BLaER1 treated with 17β-estradiol and CSF1 and Interleukin-3, amounts not matched to agents 10 nM and 100 nM (cell line): ENCODE data around the gene MCL1.

ENCODE experiments used
- H3K27ac ChIP-seq, 11 experiments: shearing (Covaris generic); formaldehyde crosslinking; 2 replicates each; pipeline ENCODE4 v1.8.1; 2022
- H3K27me3 ChIP-seq, 11 experiments: shearing (Covaris generic); formaldehyde crosslinking; 2 replicates each; pipeline ENCODE4 v1.8.1; 2022
- H3K36me3 ChIP-seq, 11 experiments: shearing (Covaris generic); formaldehyde crosslinking; 2 replicates each; pipeline ENCODE4 v1.8.1; 2022
- H3K4me1 ChIP-seq, 10 experiments: shearing (Covaris generic); formaldehyde crosslinking; 2 replicates each; pipeline ENCODE4 v1.8.1; 2022
- H3K4me2 ChIP-seq, 11 experiments: shearing (Covaris generic); formaldehyde crosslinking; 2 replicates each; pipeline ENCODE4 v1.8.1; 2022
- H3K4me3 ChIP-seq, 10 experiments: shearing (Covaris generic); formaldehyde crosslinking; 2 replicates each; pipeline ENCODE4 v1.8.1; 2022
- H3K9ac ChIP-seq, 11 experiments: shearing (Covaris generic); formaldehyde crosslinking; 2 replicates each; pipeline ENCODE4 v1.8.1; 2022
- H3K9me3 ChIP-seq, 11 experiments: shearing (Covaris generic); formaldehyde crosslinking; replicated peaks in 1 of 11; 2 replicates each; pipeline ENCODE4 v1.8.1; 2022
- H4K20me1 ChIP-seq, 11 experiments: shearing (Covaris generic); formaldehyde crosslinking; 2 replicates each; pipeline ENCODE4 v1.8.1; 2022
- Cebpa-rat ChIP-seq, 11 experiments: shearing (Covaris generic); IDR thresholded peaks; 2 replicates each; pipeline ENCODE4 v1.8.1; 2022

The MCL1 gene

DNA sequence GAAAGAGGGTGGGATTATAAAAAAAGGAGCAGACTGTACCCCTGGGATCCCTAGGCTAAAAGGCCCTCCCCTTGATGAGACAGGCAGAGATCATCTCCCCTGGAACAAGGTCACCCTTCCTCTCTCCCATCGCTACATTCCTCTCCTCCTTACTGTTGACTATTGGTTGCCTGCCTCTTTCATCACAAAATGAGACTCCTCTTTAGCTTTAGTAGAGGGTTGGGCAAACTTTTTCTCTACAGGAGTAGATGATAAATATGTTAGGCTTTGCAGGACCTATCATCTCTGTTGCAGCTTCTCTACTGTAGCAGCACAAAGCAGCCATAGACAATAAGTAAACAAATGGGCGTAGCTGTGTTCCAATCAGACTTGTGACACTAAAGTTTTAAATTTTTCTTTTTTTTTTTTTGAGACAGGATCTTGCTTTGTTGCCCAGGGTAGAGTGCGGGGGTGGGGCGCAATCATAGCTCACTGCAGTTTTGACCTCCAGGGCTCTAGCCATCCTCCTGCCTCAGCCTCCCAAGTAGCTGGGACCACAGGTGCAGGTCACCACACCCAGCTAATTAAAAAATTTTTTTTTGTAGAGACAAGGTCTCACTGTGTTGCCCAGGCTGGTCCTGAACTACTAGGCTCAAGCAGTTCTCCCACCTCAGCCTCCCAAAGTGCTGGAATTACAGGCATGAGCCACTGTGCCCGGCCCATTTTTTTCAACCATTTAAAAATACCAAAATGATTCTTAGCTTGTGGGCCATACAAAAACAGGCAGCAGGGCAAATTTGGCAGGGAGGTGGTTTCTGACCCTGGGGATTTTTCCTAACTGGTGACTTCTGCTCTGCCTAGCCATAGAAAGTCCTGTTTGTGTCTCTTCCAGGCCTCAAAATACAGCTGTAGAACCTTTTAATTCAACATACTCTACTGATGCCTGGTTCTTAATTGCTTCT lies 15.1 kb downstream of the MCL1 start:
- peaks cover 0 to 11% (median 4%) of the 10 kb centered on the region in 11 experiments; a peak in 10 of 22 replicates for H3K36me3 ChIP-seq
- no peaks in the 10 kb centered on the region for H3K27me3 ChIP-seq
- H3K9ac ChIP-seq, result peak overlapping the region; percentile 80 to 95 (median 86)
- peak overlapping the region; percentile 82 to 100 (median 91) for H3K27ac ChIP-seq
- H3K4me3 ChIP-seq, result peak overlapping the region in 6 of 10 experiments; percentile 24 to 63 (median 32); a peak in 6 of 20 replicates
- H3K4me1 ChIP-seq, result peaks cover 88 to 100% (median 95%) of the 10 kb centered on the region in 10 experiments
- peak overlapping the region; percentile 92 to 100 (median 99) for H3K4me2 ChIP-seq
- no peaks in the 10 kb centered on the region for H3K9me3 ChIP-seq
- TF ChIP-seq Cebpa-rat (IDR thresholded peaks at IDR 0.05), result no peak
- H4K20me1 ChIP-seq, result peaks cover 16 to 99% (median 43%) of the 10 kb centered on the region in 11 experiments; a peak in 21 of 22 replicates

DNA sequence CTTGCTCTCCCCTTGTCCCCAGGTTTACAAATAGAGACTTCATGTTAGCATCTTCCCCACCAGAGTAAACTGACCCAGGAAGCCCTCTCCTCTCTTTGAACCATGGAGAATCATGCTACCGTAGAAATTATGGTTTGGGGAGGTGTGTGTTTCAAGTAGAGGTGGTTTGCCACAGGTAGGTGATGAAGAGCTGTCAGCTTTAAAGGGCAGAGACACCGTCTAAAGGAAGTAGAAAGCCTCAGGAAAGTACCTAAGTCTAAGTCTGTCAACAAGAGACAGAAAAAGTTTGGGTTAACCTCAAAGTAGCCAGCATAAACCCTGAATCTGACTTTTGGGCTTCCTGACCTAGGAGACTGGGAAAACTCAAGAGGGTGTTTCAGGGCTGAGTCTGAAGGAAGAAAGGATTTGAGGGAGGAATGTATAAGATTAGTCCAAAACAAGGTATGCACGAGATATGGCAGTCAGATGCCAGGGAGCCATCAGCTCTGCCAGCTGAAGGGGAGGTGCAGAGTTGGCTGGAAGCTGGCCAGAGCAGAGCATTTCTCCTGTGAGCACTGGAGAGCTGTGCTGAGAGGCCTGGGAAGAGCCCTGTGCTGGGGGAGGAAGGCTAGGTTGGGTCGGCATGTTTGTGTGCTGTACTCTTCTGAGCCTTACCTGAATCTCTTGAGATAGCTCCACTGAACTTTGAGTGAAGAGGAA lies 15.9 kb downstream of the MCL1 start:
- Histone ChIP-seq H3K27ac (peak overlapping the region; percentile 82 to 100 (median 91)), H3K27me3 (no peaks in the 10 kb centered on the region), H3K9me3 (no peaks in the 10 kb centered on the region), H3K9ac (peak overlapping the region; percentile 80 to 95 (median 86)), H3K4me2 (peak overlapping the region; percentile 92 to 100 (median 99)), H4K20me1 (peaks cover 9 to 99% (median 43%) of the 10 kb centered on the region in 11 experiments; a peak in 21 of 22 replicates), H3K4me3 (peak overlapping the region; percentile 44 to 73 (median 62); a peak in 11 of 20 replicates), H3K4me1 (peaks cover 88 to 97% (median 94%) of the 10 kb centered on the region in 10 experiments), H3K36me3 (peaks cover 0 to 19% (median 7%) of the 10 kb centered on the region in 11 experiments; a peak in 11 of 22 replicates)
- no peak for TF ChIP-seq Cebpa-rat (IDR thresholded peaks at IDR 0.05)

DNA sequence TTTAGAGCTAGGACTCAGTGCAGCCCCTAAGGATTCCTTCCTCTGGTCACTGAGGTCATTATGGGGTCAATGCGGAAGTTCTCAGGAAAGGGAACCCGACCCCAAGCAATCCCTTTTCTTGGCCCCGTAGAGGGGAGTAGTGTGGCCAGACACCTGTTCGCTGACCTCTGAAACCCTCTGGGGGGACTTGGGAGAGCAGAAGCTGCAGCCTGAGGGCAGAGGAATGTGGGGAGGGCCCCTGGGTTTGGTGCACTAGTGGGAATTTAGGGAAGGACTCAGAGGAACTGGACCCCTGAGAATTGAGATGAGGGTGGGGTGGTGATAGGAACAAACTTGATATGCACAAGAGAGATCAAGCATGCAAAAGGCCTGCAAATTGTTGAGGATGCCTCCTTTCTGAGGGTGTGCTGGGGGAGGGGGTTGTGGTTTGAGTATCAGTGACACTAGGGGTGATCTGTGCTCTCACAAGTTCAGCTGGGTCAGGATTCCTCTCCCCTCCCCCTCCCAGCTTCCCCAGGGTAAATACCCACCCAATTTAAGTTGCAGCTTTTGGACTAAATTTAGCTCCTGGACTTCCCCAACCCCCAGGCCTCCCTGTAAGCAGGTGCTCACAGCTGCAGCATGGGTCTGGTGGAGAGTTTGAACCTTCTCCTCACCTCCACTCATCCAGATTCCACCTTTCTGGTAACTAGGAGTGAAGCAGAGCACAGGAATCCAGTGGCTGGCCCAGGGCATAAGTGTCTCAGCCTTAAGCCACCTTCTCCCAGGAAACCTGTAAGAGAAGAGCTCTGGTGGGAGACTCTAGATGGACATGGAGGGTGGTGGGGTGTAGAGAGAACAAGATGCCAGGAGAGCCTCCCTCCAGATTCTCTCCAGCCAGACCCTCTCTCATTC lies 16.7 kb downstream of the MCL1 start:
- peaks cover 0 to 27% (median 7%) of the 10 kb centered on the region in 11 experiments; a peak in 12 of 22 replicates for H3K36me3 ChIP-seq
- peak overlapping the region; percentile 92 to 100 (median 99) for H3K4me2 ChIP-seq
- peaks cover 84 to 95% (median 88%) of the 10 kb centered on the region in 10 experiments for H3K4me1 ChIP-seq
- no peak for TF ChIP-seq Cebpa-rat (IDR thresholded peaks at IDR 0.05)
- H3K9ac ChIP-seq, result peak overlapping the region; percentile 80 to 95 (median 86)
- H3K27me3 ChIP-seq, result no peaks in the 10 kb centered on the region
- H3K4me3 ChIP-seq, result peak overlapping the region; percentile 44 to 73 (median 62)
- peak overlapping the region; percentile 82 to 100 (median 91) for H3K27ac ChIP-seq
- peaks cover 3 to 99% (median 43%) of the 10 kb centered on the region in 11 experiments; a peak in 19 of 22 replicates for H4K20me1 ChIP-seq
- no peaks in the 10 kb centered on the region for H3K9me3 ChIP-seq

DNA sequence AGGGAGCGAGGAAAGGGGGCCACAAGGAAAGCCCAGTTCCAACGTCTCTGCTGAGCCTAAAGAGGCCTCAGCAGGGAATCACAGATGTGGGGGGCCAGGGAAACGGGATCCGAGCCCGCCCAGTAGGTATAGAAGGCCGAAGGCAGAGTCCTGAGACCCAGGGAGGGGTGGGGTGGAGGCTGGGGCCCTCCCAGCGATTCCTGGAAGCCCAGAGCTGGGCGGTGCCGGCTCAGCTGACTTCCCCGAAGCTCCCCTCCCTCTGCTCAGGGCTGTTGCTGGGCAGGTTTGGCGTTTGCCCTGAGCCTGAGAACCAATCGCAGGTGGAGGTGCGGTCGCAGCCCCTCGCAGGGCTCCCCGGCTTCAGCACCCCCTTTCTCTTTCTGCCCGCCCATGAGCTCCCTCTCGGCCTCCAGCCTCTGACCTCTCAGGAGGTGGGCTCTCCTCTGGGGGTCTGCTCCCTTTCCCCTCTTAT lies 17.4 kb downstream of the MCL1 start:
- Histone ChIP-seq H3K36me3 (peaks cover 0 to 34% (median 7%) of the 10 kb centered on the region in 11 experiments; a peak in 12 of 22 replicates), H3K9me3 (no peaks in the 10 kb centered on the region), H3K4me2 (peak overlapping the region; percentile 92 to 100 (median 99)), H4K20me1 (peaks cover 0 to 99% (median 39%) of the 10 kb centered on the region in 11 experiments; a peak in 17 of 22 replicates), H3K4me1 (peaks cover 77 to 89% (median 82%) of the 10 kb centered on the region in 10 experiments), H3K4me3 (peak overlapping the region; percentile 44 to 73 (median 62)), H3K27me3 (no peaks in the 10 kb centered on the region), H3K9ac (peak overlapping the region; percentile 80 to 95 (median 86)), H3K27ac (peak overlapping the region; percentile 82 to 100 (median 91))
- no peak for TF ChIP-seq Cebpa-rat (IDR thresholded peaks at IDR 0.05)

DNA sequence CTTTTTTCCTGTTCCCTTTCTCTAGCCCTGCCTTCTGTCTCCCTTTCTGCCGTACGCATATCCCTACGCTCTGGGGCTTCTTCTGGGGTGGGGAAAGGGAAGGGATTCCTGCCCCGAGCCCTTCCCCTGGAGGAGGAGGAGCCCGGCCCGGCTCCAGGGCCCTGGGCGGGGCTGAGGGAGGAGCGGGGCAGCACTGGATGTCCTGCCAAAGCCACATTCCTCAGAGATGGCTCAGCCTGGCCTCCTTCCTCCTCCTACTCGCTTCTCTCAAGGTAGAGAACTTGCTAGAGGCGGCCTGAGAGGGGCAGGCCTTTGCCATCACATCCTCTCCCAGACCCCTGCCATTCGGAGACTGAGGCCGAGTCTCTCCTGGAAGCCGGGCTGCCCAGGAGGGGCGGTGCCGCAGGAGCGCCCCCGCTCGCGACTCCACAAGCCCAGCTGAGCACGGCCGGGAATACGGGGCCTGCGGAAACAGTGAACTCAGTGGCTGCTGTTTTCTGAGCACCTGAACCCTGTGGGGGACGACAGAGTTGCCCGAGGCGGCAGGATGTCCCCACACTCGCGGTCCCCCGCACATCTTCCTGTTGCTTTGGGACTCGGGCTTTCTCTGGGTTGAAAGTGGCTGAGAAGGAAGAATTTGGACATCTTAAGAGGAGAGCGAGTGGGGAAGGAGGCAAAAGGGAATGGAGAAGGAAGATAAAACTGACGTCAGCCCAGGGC lies 18.0 kb downstream of the MCL1 start:
- Histone ChIP-seq H3K4me3 (peak overlapping the region; percentile 44 to 73 (median 62)), H3K9ac (peak overlapping the region; percentile 80 to 95 (median 86)), H3K27ac (peak overlapping the region; percentile 82 to 100 (median 91)), H3K4me1 (peaks cover 71 to 87% (median 76%) of the 10 kb centered on the region in 10 experiments), H3K9me3 (no peaks in the 10 kb centered on the region), H4K20me1 (peaks cover 0 to 96% (median 36%) of the 10 kb centered on the region in 11 experiments; a peak in 16 of 22 replicates), H3K27me3 (no peaks in the 10 kb centered on the region), H3K4me2 (peak overlapping the region; percentile 92 to 100 (median 99)), H3K36me3 (peaks cover 0 to 40% (median 7%) of the 10 kb centered on the region in 11 experiments; a peak in 12 of 22 replicates)
- TF ChIP-seq Cebpa-rat (IDR thresholded peaks at IDR 0.05), result no peak

DNA sequence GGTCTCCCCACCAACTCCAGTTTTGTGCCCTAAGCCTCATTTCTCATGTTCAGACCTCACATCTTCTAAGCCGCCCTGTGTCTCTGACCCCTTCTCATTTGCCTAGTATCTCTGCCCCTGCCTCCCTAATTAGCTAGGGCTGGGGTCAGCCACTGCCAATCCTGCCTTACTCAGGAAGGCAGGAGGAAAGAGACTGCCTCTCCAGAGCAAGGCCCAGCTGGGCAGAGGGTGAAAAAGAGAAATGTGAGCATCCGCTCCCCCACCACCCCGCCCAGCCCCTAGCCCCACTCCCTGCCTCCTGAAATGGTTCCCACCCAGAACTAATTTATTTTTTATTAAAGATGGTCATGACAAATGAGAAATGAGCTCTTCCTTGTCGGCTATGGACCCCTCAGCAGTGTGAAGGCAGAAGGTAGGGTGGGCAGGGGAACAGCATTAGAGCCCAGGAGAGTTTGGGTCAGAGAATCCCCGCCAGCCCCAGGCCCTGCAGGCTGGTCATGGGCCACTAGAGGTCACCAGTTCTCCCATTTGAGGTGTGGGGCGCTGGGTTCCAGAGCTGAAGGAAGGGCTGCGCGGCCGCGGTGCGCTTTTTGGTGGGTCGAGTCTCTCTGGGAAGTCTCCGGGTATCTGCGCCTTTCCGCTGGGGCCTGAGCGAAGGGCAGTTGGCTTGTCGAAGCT lies 18.7 kb downstream of the MCL1 start:
- H3K4me3 ChIP-seq, result peak overlapping the region; percentile 44 to 73 (median 62)
- peak overlapping the region; percentile 92 to 100 (median 99) for H3K4me2 ChIP-seq
- no peaks in the 10 kb centered on the region for H3K9me3 ChIP-seq
- peak overlapping the region; percentile 80 to 95 (median 86) for H3K9ac ChIP-seq
- H4K20me1 ChIP-seq, result peaks cover 0 to 96% (median 40%) of the 10 kb centered on the region in 11 experiments; a peak in 14 of 22 replicates
- TF ChIP-seq Cebpa-rat (IDR thresholded peaks at IDR 0.05), result no peak
- H3K27ac ChIP-seq, result peak overlapping the region; percentile 82 to 100 (median 91)
- H3K27me3 ChIP-seq, result no peaks in the 10 kb centered on the region
- peaks cover 0 to 47% (median 9%) of the 10 kb centered on the region in 11 experiments; a peak in 13 of 22 replicates for H3K36me3 ChIP-seq
- peaks cover 64 to 87% (median 70%) of the 10 kb centered on the region in 10 experiments for H3K4me1 ChIP-seq
